Activated naive CD4-positive, alpha-beta T cell (primary cell): ENCODE data around the gene PTPN22.
"Not testable (repeated sequence)": the region's sequence is repeated elsewhere in the genome, so short reads cannot be mapped to it uniquely, and the experiment has no call there.

Source experiments
- DNase-seq, 4 experiments: peaks; one replicate each; lab custom pipeline; 2025; lab: John Stamatoyannopoulos, UW

The PTPN22 gene

GRCh38 chr1:113852694-113853093 is 18.8 kb downstream of the PTPN22 start:
- not testable (repeated sequence) for DNase-seq

DNA sequence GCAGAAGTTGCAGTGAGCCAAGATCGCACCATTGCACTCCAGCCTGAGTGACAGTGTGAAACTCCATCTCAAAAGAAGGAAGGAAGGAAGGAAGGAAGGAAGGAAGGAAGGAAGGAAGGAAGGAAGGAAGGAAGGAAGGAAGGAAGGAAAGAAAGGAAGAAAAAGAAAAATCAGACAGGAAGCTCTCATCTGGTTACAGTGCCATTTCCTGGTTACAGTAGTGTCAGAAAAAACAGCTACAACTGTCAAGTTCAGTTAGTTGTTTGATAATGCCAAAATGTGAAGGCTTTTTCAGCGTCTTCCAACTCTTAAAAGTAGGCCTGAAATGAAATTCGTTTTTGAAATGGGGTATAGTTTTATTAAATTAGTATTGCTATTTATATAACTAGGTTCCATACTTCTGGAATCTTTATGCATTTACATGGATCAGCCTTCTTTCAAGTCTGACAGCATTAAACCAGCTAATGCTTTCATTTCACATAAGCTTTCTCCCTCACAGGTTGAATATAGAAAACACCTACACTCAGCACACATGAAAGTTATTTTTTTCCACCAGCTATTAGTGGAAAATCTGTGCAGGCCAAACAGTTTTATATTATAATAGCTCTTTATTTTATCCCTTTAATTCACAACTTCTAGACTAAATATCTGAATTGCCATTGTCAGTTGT is 21.2 kb downstream of the PTPN22 start:
- DNase-seq = no peak

DNA sequence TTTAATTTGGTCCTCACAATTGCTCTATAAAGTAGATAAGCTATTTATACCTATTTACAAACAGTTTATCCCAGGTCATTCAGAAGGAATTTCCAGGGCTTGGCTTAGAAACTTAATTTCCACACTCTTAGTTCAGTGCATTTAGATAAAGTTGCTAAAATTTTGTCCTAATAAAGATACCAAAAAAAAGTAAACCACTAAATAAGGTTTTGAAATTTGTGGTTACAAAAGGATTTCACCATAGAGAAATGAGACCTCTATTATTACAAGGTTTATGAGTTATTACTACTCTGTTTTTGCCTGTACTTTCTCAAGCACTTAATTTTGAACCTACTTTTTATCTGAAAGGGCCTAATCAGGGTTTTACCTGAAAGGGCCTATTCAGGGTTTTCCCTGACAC is 22.4 kb downstream of the PTPN22 start:
- DNase-seq = no peak

DNA sequence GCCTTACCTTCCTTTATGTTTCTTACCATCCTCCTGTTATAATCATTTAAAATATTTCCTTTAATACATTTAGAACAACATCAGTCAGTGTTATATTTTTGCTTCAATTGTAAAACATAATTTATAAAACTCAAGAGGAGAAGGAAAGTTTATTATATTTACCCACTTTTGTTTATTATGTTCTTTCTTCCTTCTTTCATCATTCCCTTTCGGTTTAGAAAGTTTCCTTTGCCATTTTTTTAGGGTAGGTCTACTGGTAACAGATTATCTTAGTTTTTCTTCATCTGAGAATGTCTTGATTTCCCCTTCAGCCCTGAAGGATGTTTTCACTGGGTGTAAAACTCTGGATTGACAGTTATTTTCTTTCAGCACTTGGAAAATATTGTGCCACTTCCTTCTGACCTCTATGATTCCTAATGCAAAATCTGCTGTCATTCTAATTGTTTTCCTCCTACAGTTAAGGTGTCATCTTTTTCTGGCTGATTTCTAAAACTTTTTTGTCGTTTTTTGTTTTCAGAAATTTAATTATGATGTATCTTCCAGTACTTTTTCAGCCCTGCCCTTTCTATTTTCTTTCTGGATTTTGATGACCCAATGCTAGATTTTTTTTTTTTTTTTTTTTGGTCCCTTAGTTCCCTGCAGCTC is 25.0 kb downstream of the PTPN22 start:
- no peak for DNase-seq

- no peak for DNase-seq
Observed at GRCh38 chr1:113836534-113836933, 35.0 kb downstream of the PTPN22 start.

DNA sequence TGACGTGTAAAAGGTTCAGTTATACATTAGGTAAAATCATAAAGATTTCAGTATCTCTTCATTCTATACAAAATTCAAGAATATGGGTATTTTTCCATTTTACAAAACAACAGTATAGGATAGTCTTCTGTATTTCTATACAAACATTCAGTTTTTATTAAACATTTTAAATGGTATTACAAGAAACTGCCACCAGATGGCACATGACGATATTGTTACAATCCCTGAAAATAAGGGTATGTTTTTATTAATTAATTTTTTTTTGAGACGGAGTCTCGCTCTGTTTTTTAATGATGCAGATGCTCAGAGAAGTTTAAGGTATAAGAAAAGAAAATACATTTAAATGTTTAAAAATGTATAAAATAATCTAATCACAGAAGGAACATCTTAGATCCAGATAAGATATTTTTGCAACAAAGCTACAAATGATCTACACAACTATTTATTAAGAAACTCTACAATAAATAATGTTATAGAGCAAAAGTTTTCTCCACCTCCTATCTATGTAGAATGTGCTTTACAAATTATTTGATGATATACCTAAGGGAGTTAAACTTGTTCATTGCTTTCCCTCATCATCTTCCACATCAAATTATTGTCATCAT is 35.7 kb downstream of the PTPN22 start:
- DNase-seq = no peak

- no peak for DNase-seq
Observed at GRCh38 chr1:113834716-113835115, 36.8 kb downstream of the PTPN22 start.

- DNase-seq = no peak
Observed at GRCh38 chr1:113830039-113830438, 41.5 kb downstream of the PTPN22 start.

GRCh38 chr1:113821916-113822315 is 49.6 kb downstream of the PTPN22 start:
- no peak for DNase-seq

GRCh38 chr1:113818578-113818977 is 52.9 kb downstream of the PTPN22 start:
- DNase-seq = no peak

DNA sequence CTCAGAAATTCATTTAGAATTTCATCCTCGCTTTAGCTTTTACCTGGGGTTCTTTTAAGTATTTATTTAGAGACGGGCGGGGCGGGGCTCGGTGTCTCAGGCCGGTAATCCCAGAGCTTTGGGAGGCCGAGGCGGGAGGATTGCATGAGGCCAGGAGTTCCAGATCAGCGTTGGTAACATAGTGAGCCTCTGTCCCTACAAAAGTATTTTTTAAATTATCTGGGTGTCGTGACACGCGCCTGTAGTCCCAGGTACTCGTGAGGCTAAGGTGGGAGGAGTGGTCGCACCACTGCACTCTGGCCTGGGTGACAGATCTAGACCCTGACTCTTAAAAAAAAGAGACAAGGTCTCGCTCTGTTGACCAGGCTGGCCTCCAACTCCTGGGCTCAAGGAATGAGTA is 58.3 kb downstream of the PTPN22 start:
- DNase-seq = no peak

- no peak for DNase-seq
Observed at GRCh38 chr1:113812661-113813135, 58.8 kb downstream of the PTPN22 start.

DNA sequence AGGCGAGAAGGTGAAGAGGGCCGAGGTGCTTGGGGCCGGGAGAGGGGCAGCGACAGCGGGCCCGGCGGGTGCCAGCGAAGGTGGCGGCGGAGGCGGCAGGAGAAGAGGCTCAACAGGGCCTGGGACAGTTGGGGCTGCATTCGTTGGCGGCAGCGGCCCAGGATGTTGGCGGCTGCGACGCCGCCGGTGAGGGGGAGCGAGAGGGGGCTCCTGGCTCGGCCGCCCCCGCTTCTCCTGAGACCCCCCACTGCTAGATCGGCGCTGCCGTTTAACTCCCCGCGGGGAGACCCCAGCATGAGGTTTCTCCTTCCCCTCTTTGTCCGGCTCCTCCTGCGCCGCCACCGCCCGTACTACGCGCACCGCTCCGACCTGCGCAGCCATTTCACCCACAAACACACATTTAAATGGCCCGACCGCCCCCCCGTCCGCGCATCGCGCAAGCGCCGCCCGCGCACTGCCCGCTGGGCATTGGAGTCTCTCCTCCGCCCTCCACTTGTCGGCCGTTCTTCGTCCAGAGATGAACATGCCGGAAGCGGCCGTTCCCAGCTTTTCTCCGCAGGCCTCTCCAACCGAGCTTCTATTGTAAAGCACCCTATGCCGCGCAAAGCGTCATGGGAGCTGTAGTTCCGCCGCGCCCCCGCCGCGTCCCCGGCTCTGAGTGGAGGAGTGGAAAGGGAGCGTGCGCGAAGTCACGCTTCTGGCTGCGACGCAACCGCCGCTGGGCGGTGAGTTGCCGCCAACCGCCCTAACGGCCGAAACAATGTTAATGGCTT is 59.4 kb downstream of the PTPN22 start, which contains the start of gene RSBN1:
RSBN1 (minus strand) TSS at position 589 of the 773 bp plus-strand sequence; CDS start at position 525, 64 bp downstream.
- peak; percentile 89 to 97 (median 95) for DNase-seq

GRCh38 chr1:113811156-113811887 is 60.2 kb downstream of the PTPN22 start:
- peak in 2 of 4 experiments; percentile 36 to 47 for DNase-seq

GRCh38 chr1:113809670-113810602 is 61.6 kb downstream of the PTPN22 start:
- no peak for DNase-seq

- no peak for DNase-seq
Observed at GRCh38 chr1:113808450-113809195, 62.9 kb downstream of the PTPN22 start.

- DNase-seq = no peak
Observed at GRCh38 chr1:113805639-113806038, 65.9 kb downstream of the PTPN22 start.

- no peak for DNase-seq
Observed at GRCh38 chr1:113805256-113805531, 66.3 kb downstream of the PTPN22 start.

DNA sequence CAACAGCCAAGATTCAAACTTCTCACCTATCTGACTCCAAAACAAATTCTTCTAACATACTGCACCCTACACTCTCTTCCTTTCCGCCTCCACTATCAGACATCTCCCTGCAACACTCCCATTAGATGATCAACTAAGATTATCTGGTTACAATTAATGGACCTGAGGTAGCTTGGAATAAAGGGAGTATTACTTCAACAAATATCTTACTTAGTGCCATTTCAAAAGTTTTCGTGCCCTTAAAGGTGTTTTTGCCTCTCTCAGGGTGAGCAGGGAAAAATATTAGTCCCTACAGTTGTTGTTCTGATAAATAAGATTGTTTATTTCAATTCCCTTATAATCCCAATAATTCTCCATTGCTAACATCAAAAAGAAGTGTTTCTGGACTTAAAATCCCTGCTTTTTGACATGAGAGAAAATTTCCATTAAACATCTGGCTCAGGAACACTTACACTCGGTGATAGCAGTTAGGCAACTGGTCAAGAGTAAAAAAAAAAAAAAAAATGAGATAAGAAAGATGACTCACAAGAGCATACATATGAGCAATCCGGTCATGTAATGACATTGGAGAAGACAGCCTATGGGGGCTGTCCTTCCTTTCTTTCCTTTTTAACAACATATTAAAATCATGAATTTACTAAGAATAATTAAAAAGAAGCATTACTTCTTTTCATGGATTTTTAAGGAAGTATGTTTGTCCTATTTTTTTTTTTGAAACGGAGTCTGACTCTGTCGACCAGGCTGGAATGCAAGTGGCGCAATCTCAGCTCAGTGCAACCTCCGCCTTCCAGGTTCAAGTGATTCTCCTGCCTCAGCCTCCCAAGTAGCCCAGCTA is 66.9 kb downstream of the PTPN22 start:
- no peak for DNase-seq
